Retinal pigment epithelial cell (primary cell): ENCODE results near the gene ATP2A1.
"Not testable (repeated sequence)": the region's sequence is repeated elsewhere in the genome, so short reads cannot be mapped to it uniquely, and the experiment has no call there.

Source experiments
- DNase-seq: peaks from one replicate; pipeline ENCODE4 v3.0.0-alpha.2; 2010; ENCODE audit warnings: low read depth
- H3K4me3 ChIP-seq: 2 replicates; pipeline ENCODE4 v1.5.1; 2011; ENCODE audit warnings: mild to moderate bottlenecking, low read length, control low read depth, moderate library complexity
- TF ChIP-seq, protein P1 (sequence below): conservative IDR thresholded peaks from 2 replicates; pipeline ENCODE4 v1.5.1; 2011; ENCODE audit warnings: low read depth, low read length, control low read depth, inconsistent platforms

The ATP2A1 gene

GRCh38 chr16:28937222-28937876 lies 59.1 kb downstream of the ATP2A1 start:
- H3K4me3 ChIP-seq, result no peak overlapping the region
- no peak for DNase-seq
- TF ChIP-seq, protein P1, sequence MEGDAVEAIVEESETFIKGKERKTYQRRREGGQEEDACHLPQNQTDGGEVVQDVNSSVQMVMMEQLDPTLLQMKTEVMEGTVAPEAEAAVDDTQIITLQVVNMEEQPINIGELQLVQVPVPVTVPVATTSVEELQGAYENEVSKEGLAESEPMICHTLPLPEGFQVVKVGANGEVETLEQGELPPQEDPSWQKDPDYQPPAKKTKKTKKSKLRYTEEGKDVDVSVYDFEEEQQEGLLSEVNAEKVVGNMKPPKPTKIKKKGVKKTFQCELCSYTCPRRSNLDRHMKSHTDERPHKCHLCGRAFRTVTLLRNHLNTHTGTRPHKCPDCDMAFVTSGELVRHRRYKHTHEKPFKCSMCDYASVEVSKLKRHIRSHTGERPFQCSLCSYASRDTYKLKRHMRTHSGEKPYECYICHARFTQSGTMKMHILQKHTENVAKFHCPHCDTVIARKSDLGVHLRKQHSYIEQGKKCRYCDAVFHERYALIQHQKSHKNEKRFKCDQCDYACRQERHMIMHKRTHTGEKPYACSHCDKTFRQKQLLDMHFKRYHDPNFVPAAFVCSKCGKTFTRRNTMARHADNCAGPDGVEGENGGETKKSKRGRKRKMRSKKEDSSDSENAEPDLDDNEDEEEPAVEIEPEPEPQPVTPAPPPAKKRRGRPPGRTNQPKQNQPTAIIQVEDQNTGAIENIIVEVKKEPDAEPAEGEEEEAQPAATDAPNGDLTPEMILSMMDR, result no peak

- TF ChIP-seq, protein P1, result no peak
- H3K4me3 ChIP-seq, result no peak overlapping the region
- DNase-seq, result no peak
Observed at GRCh38 chr16:28938721-28939120, 60.4 kb downstream of the ATP2A1 start.

GRCh38 chr16:28939825-28940224 lies 61.5 kb downstream of the ATP2A1 start:
- not testable (repeated sequence) for H3K4me3 ChIP-seq, DNase-seq

- H3K4me3 ChIP-seq, result no peak overlapping the region
- TF ChIP-seq, protein P1, result no peak
- peak; percentile 15 for DNase-seq
Observed at GRCh38 chr16:28943281-28943680, 65.0 kb downstream of the ATP2A1 start.

DNA sequence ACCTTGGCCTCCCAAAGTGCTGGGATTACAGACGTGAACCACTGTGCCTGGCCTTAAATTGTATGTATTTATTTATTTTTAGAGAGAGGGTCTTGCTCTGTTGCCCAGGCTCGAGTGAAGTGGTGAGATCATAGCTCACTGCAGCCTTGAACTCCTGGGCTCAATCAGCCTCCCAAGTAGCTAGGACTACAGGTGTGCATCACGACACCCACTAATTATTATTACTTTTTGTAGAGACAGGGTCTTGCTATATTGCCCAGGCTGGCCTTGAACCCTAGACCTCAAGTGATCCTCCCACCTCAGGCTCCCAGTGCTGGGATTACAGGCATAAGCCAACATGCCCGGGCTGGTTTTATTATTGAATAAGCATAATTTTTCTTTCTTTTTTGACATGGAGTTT lies 68.4 kb downstream of the ATP2A1 start:
- no peak overlapping the region for H3K4me3 ChIP-seq
- no peak for DNase-seq
- TF ChIP-seq, protein P1, result no peak

DNA sequence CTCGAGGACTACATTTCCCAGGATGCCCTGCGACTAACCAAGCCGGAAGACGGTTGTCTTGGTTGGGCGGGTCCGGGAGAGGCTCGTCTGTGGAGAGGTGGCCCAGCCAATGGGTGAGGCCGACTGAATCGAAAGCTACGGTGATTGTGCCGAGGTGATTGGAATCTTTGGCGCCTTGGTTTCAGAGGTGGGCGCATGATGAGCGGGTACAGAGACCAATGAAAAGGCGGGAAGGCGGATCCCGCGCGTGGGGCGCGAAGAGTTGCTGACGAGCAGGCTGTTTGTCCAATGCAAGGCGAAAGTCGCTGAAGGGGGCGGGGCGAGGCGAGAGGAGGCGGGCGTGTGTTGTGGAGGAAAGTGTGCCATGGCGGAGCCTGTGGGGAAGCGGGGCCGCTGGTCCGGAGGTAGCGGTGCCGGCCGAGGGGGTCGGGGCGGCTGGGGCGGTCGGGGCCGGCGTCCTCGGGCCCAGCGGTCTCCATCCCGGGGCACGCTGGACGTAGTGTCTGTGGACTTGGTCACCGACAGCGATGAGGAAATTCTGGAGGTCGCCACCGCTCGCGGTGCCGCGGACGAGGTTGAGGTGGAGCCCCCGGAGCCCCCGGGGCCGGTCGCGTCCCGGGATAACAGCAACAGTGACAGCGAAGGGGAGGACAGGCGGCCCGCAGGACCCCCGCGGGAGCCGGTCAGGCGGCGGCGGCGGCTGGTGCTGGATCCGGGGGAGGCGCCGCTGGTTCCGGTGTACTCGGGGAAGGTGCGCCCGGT lies 72.5 kb downstream of the ATP2A1 start, which contains the start of gene NFATC2IP:
Gene NFATC2IP, plus strand, starts transcription at position 290 of the 762 bp plus-strand sequence. Its CDS starts 75 bp downstream, at position 365.
- TF ChIP-seq, protein P1, result no peak
- DNase-seq, result peak; percentile 99
- peak within 1 kb of the TSS; percentile 84 for H3K4me3 ChIP-seq

DNA sequence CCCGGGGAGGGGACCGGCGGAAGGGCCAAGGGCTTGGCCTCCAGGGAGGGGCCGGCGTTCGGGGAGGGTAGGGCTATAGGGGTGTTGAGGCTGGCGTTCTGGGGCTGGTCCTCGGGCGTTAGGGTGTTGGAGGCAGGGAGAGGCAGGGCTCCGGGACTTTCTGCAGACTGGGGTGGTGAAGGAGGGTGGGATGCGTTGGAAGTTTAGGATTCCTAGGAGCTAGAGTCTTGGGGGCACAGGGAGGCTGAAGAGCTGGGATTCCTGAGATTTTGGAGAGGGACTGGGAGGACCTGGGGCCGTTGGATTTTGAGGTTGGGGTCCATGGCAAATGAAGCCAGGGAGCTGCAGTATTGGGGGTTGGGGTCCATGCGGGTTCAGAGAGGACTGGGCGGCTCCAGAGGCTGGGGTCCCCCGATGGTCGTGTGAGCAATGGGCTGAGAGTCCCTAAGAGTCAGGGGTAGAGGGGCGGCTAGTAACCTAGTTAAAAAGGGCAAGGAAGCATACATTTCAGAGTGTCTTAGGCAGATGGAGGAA lies 73.2 kb downstream of the ATP2A1 start:
- DNase-seq, result no peak
- peak overlapping the region; percentile 84 for H3K4me3 ChIP-seq
- TF ChIP-seq, protein P1, result no peak
